Motor neuron (in vitro differentiated cells): ENCODE measurements around the gene UBE3C. TPM values are rescaled to one million over a fixed set of nuclear protein-coding genes. Genes with fewer than 3 reads are reported as not detected.

Experiments used
- ATAC-seq, 8 experiments: fragments of 200-7000 bp; cut with Tn5 transposase; replicated peaks in 6 of 8; 2 replicates each; pipeline ENCODE4 v1.8.0; 2021; ENCODE audit warnings: mild to moderate bottlenecking in 8 of 8, moderate library complexity in 8 of 8
- H3K27ac ChIP-seq, 2 donors: fragments of 250-450 bp; sonication (Bioruptor Pico); 2 replicates each; pipeline ENCODE4 v1.9.0; 2021; ENCODE audit warnings: antibody characterized with exemption in 2 of 2, mild to moderate bottlenecking in 2 of 2, moderate library complexity in 1 of 2
- H3K4me1 ChIP-seq, 2 donors: fragments of 250-450 bp; sonication (Bioruptor Pico); replicated peaks in 1 of 2; 2 replicates each; pipeline ENCODE4 v1.6.1; 2021; ENCODE audit warnings: antibody characterized with exemption in 2 of 2, mild to moderate bottlenecking in 2 of 2, moderate library complexity in 1 of 2
- H3K4me3 ChIP-seq, 5 donors: fragments of 250-450 bp; sonication (Bioruptor Pico); 2 replicates each; pipeline ENCODE4 v1.9.0; 2021; ENCODE audit warnings: antibody characterized with exemption in 5 of 5, mild to moderate bottlenecking in 5 of 5, moderate library complexity in 4 of 5
- WGBS, 10 experiments: fragments of 450-650 bp; shearing (Covaris generic); methylation state at CpG; one replicate each; pipeline ENCODE4 v1.0.0; 2022; 5-methylcytosine and 5-hydroxymethylcytosine counted together
- in situ Hi-C, 9 experiments: fragments of 400-800 bp; cut with MboI; loops; one replicate each; pipeline ENCODE4 v1.15.0; 2021; ENCODE audit warnings: low sequenced_read_pairs in 9 of 9, low pct_unique_long_range_greater_than_20kb in 2 of 9; ENCODE audit not compliant: unreplicated experiment in 9 of 9
- total RNA-seq, 8 experiments: library from RNA; unstranded; fragments of 300-600 nt; gene quantifications; 2 replicates each; pipeline versions ENCODE4 v1.2.3 to v1.2.4, GENCODE V29; 2022

UBE3C gene
- total RNA-seq, 8 experiments from 2014 or later: 21.8 to 111 (median 34.1) TPM

DNA sequence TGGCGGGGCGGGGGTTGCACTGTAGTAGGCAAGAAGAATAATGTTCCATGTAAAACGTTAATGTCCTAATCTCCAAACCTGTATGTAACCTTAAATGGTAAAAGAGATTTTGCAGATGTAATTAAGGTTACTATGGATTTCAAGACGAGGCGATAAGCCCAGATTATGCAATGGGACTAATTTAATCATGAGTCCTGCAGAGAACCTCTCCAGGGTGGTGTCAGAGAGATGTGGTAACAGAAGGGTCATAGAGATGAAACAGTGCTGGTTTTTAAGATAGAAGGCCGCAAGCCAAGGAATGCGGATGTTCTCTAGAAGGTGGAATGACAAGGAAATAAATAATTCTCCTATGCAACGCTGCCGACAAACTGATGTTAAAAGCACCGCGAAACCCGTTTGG is 57.1 kb downstream of the UBE3C start:
- in situ Hi-C loops: no loop called here
- no peak for ATAC-seq
- WGBS, 10 experiments: 78 to 100% (median 95%) methylated on average over 3 to 10 of the region's 12 CpGs; no CpG with 5 or more reads in 1 of the 10 experiments
- Histone ChIP-seq H3K4me1 (no peaks in the 10 kb centered on the region), H3K4me3 (no peak overlapping the region), H3K27ac (no peak overlapping the region)

- no peak for ATAC-seq
- Histone ChIP-seq H3K4me1 (no peaks in the 10 kb centered on the region), H3K4me3 (no peak overlapping the region), H3K27ac (no peak overlapping the region)
- in situ Hi-C loops: no loop called here
- 49 to 100% (median 96%) methylated on average over 1 to 5 of the region's 5 CpGs; no CpG with 5 or more reads in 2 of the 10 experiments for WGBS, 10 experiments
These were observed 65.4 kb downstream of the UBE3C start for GRCh38 chr7:157204134-157204533.

DNA sequence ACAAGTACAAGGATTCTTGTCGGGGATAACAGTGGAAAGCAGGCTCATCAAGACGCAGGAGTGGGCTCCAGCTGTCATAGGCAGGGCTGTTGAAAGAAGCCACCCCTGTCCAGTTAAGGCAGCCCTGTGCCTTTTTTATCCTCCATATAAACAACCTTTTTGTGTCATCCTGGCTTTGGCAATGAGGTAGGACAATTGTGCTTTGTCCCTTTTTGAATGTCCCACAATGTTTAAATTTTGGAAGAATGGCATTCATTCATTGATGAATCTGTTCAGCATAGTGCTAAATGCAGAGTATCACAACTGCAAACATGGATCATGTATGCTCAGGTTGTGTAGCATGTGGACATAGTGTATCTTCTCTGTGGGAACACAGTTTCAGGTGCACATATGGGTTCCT is 66.7 kb downstream of the UBE3C start:
- Histone ChIP-seq H3K4me1 (peaks cover under 1 to 12% of the 10 kb centered on the region in 2 donors), H3K27ac (no peak overlapping the region), H3K4me3 (no peak overlapping the region)
- in situ Hi-C loops: no loop called here
- ATAC-seq: no peak
- WGBS, 10 experiments: 56 to 100% (median 93%) methylated on average over 1 to 2 of the region's 2 CpGs; no CpG with 5 or more reads in 3 of the 10 experiments

- no peak overlapping the region for H3K4me3 ChIP-seq
- H3K27ac ChIP-seq: no peak overlapping the region
- WGBS, 10 experiments: 72 to 94% (median 89%) methylated on average over 2 to 10 of the region's 10 CpGs
- in situ Hi-C loops: no loop called here
- peaks cover 2 to 24% of the 10 kb centered on the region in 2 donors for H3K4me1 ChIP-seq
- ATAC-seq: peak in 5 of 8 experiments; percentile 73 to 86 (median 81)
These were observed 70.1 kb downstream of the UBE3C start for GRCh38 chr7:157208571-157209413.

DNA sequence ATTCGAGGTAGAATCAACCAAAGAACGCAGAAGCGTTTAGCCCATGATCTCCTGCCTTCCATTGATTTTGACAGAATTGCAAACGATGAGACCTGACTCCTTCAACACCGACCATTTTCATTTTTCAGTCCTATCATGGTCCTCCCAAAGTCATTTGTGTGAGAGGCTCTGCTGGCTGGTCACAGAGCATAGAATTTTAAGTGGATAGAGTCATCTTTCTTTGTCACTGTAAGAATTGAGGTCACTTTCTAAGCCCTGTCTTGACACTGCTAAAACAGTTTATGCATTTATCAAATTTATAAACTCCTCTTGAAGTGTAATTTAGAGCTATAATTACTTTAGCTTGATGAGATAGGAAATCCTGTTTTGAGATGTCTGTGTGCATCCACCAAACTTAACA is 72.0 kb downstream of the UBE3C start:
- whole genome bisulfite sequencing, 10 experiments: 61 to 97% (median 82%) methylated on average over 1 to 5 of the region's 5 CpGs; no CpG with 5 or more reads in 1 of the 10 experiments
- H3K27ac ChIP-seq: no peak overlapping the region
- peak in 5 of 8 experiments; percentile 50 to 68 (median 62) for ATAC-seq
- H3K4me1 ChIP-seq: peaks cover 2 to 24% of the 10 kb centered on the region in 2 donors
- H3K4me3 ChIP-seq: no peak overlapping the region
- in situ Hi-C loops: no loop called here

DNA sequence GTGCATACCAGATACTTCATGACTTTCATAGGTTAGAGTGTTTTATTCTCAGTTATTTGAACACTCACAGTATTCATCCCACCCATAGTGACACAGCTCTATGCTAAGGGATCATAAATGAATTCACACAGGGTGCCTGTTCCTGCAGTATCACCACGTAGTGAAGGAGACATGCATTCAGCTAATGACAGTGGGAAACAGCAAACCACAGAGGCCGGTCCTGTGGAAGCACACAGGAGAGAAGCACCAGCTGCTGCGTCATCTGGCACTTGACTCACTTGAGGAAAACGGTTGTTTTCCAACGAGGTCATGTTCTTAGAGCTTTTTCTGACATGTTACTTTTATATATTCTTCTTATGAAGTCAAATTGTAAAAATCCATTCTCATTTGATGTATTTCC is 73.0 kb downstream of the UBE3C start:
- WGBS, 10 experiments: 16 to 81% (median 67%) methylated on average over 2 to 4 of the region's 5 CpGs; no CpG with 5 or more reads in 4 of the 10 experiments
- H3K4me3 ChIP-seq: no peak overlapping the region
- no peak overlapping the region for H3K27ac ChIP-seq
- ATAC-seq: peak in 6 of 8 experiments; percentile 66 to 97 (median 74)
- in situ Hi-C loops: no loop called here
- peaks cover 2 to 24% of the 10 kb centered on the region in 2 donors for H3K4me1 ChIP-seq

GRCh38 chr7:157219154-157219553 is 80.4 kb downstream of the UBE3C start:
- Histone ChIP-seq H3K4me1 (no peaks in the 10 kb centered on the region), H3K27ac (no peak overlapping the region), H3K4me3 (no peak overlapping the region)
- in situ Hi-C loops: no loop called here
- WGBS, 10 experiments: 53 to 100% (median 100%) methylated on average over 1 to 5 of the region's 5 CpGs; no CpG with 5 or more reads in 1 of the 10 experiments
- ATAC-seq: peak in 1 of 8 experiments; percentile 59

GRCh38 chr7:157220916-157221569 is 82.3 kb downstream of the UBE3C start:
- ATAC-seq: no peak
- Histone ChIP-seq H3K27ac (no peak overlapping the region), H3K4me1 (no peaks in the 10 kb centered on the region), H3K4me3 (no peak overlapping the region)
- 77 to 94% (median 85%) methylated on average over 2 to 5 of the region's 8 CpGs; no CpG with 5 or more reads in 3 of the 10 experiments for WGBS, 10 experiments
- in situ Hi-C loops: no loop called here

GRCh38 chr7:157222687-157223086 is 84.0 kb downstream of the UBE3C start:
- 92 to 100% (median 100%) methylated on average over 1 to 5 of the region's 10 CpGs; no CpG with 5 or more reads in 5 of the 10 experiments for WGBS, 10 experiments
- ATAC-seq: peak in 2 of 8 experiments; percentile 42 to 80

DNA sequence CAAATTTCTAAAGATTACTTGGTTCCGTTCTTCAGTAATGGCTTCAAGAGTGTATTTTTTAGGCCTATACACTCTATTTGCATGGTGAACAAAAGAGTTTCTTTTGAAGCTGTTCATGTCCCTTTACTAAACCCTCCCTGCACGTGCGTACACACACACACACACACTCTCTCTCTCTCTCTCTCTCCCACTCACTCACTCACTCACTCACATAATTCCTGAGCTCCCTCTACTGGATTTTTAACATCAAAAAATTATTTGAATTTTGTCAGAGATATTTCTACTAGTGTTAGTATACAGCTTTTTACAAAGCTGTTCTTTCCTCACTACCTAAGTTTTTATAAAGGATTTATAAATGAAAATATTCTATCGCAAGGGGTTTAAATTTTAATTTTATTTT is 85.9 kb downstream of the UBE3C start:
- WGBS, 10 experiments: 55 to 92% (median 75%) methylated on average over 2 to 4 of the region's 4 CpGs
- no peak overlapping the region for H3K27ac ChIP-seq
- H3K4me3 ChIP-seq: no peak overlapping the region
- ATAC-seq: peak in 2 of 8 experiments; percentile 53 to 55
- in situ Hi-C loops: no loop called here
- H3K4me1 ChIP-seq: no peaks in the 10 kb centered on the region

More at GRCh38 chr7:157222687-157223086, 84.0 kb downstream of the UBE3C start:
- Histone ChIP-seq H3K4me1 (no peaks in the 10 kb centered on the region), H3K4me3 (no peak overlapping the region), H3K27ac (no peak overlapping the region)
- in situ Hi-C loops: no loop called here

- ATAC-seq: peak in 2 of 8 experiments; percentile 45 to 65
- in situ Hi-C loops: no loop called here
These were observed 90.2 kb downstream of the UBE3C start for GRCh38 chr7:157228864-157229422.

GRCh38 chr7:157233677-157234076 is 95.0 kb downstream of the UBE3C start:
- WGBS, 10 experiments: 20 to 100% (median 83%) methylated on average over 1 to 2 of the region's 2 CpGs; no CpG with 5 or more reads in 3 of the 10 experiments
- no peak overlapping the region for H3K4me3 ChIP-seq
- ATAC-seq: peak in 2 of 8 experiments; percentile 42 to 61
- no peak overlapping the region for H3K27ac ChIP-seq
- in situ Hi-C loops: no loop called here
- no peaks in the 10 kb centered on the region for H3K4me1 ChIP-seq

More at GRCh38 chr7:157228864-157229422, 90.2 kb downstream of the UBE3C start:
- 79 to 100% (median 88%) methylated on average over 1 to 6 of the region's 8 CpGs; no CpG with 5 or more reads in 4 of the 10 experiments for WGBS, 10 experiments
- H3K4me1 ChIP-seq: no peaks in the 10 kb centered on the region
- H3K4me3 ChIP-seq: no peak overlapping the region
- no peak overlapping the region for H3K27ac ChIP-seq

DNA sequence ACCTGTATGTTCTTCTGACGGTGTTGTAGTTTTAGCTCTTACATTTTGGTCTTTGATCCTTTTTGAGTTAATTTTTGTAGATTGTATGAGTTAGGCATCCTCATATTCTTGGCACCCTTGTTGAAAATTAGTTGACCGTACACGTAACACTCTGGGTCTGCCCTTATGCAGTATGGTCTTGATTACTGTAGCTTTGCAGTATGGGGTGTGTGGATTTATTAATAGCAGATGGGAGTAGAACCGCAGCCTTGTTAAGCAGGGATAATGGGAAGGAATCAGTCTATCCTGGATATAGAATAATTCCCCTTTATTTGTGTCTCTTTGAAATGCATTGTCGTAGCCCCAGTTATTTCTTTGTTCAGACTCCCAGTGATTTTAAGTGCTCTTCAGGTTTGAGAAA is 95.5 kb downstream of the UBE3C start:
- in situ Hi-C loops: no loop called here
- 22 to 94% (median 68%) methylated on average over 2 to 5 of the region's 5 CpGs for WGBS, 10 experiments
- Histone ChIP-seq H3K4me1 (no peaks in the 10 kb centered on the region), H3K27ac (no peak overlapping the region), H3K4me3 (no peak overlapping the region)
- ATAC-seq: peak in 2 of 8 experiments; percentile 44 to 61
